HEK293 (cell line): ENCODE results near the gene FAM221B.

Source experiments
- CTCF ChIA-PET: fragments of 350-600 bp; formaldehyde crosslinking; extraction: SDS; loops from one replicate; lab custom pipeline; 2021; ENCODE audit warnings: antibody characterized with exemption; lab: Yijun Ruan, JAX
- POLR2A ChIA-PET: fragments of 300-600 bp; formaldehyde crosslinking; extraction: SDS; loops from one replicate; lab custom pipeline; 2020; ENCODE audit warnings: antibody characterized with exemption, inconsistent platforms; lab: Yijun Ruan, JAX
- H3K27ac ChIP-seq: fragments of 200-500 bp; sonication (Bioruptor generic); 2 replicates; pipeline ENCODE4 v1.5.1; 2014; ENCODE audit warnings: low read depth, low read length, control low read depth, inconsistent platforms; ENCODE audit errors: extremely low read depth
- H3K36me3 ChIP-seq, 2 experiments: fragments of 200-500 bp in 1 of 2; sonication (Bioruptor generic) in 1 of 2; 1 replicate in 1 of 2; 2 replicates in 1 of 2; pipeline ENCODE4 v1.5.1; 2014 to 2017; ENCODE audit warnings: inconsistent platforms in 2 of 2, low read length in 2 of 2; ENCODE audit not compliant: control insufficient read depth in 2 of 2, insufficient read depth in 1 of 2
- H3K4me1 ChIP-seq: fragments of 200-500 bp; sonication (Bioruptor generic); 2 replicates; pipeline ENCODE4 v1.5.1; 2014; ENCODE audit warnings: mild to moderate bottlenecking, low read length, inconsistent platforms; ENCODE audit not compliant: control insufficient read depth, insufficient read depth
- H3K4me3 ChIP-seq: 2 replicates; pipeline ENCODE4 v1.5.1; 2011; ENCODE audit warnings: low read depth, mild to moderate bottlenecking, control low read depth, low read length, moderate library complexity
- H3K9me3 ChIP-seq: fragments of 200-500 bp; sonication (Bioruptor generic); 2 replicates; pipeline ENCODE4 v1.5.1; 2014; ENCODE audit warnings: low read depth, low read length, inconsistent platforms; ENCODE audit not compliant: control insufficient read depth, insufficient read depth
- CTCF ChIP-seq: fragments of 450-650 bp; formaldehyde crosslinking; IDR thresholded peaks from 2 replicates; pipeline ENCODE4 v1.5.1; 2016; ENCODE audit warnings: missing biosample characterization, missing genetic modification characterization
- PRDM1 ChIP-seq: fragments of 450-650 bp; formaldehyde crosslinking; IDR thresholded peaks from 2 replicates; pipeline ENCODE4; 2016; ENCODE audit warnings: missing biosample characterization, missing genetic modification characterization
- ZNF16 ChIP-seq: fragments of 450-650 bp; formaldehyde crosslinking; IDR thresholded peaks from 2 replicates; pipeline ENCODE4 v1.5.1; 2016; ENCODE audit warnings: low read depth, missing biosample characterization, missing genetic modification characterization
- ZNF174 ChIP-seq: fragments of 450-650 bp; formaldehyde crosslinking; IDR thresholded peaks from 2 replicates; pipeline ENCODE4 v1.5.0; 2017; ENCODE audit warnings: missing biosample characterization, mild to moderate bottlenecking, missing genetic modification characterization
- ZNF23 ChIP-seq: fragments of 450-650 bp; formaldehyde crosslinking; IDR thresholded peaks from 2 replicates; pipeline ENCODE4 v1.5.1; 2016; ENCODE audit warnings: missing biosample characterization, missing genetic modification characterization, borderline replicate concordance
- ZNF366 ChIP-seq: fragments of 450-650 bp; formaldehyde crosslinking; conservative IDR thresholded peaks from 2 replicates; pipeline ENCODE4 v1.5.1; 2016; ENCODE audit warnings: missing biosample characterization, missing genetic modification characterization
- ZNF391 ChIP-seq: fragments of 450-650 bp; formaldehyde crosslinking; IDR thresholded peaks from 2 replicates; pipeline ENCODE4 v1.5.1; 2016; ENCODE audit warnings: low read depth, missing biosample characterization, missing genetic modification characterization, borderline replicate concordance
- ZNF473 ChIP-seq: fragments of 450-650 bp; formaldehyde crosslinking; IDR thresholded peaks from 2 replicates; pipeline ENCODE4 v1.5.1; 2017; ENCODE audit warnings: missing biosample characterization, missing genetic modification characterization
- ZNF510 ChIP-seq: fragments of 450-650 bp; formaldehyde crosslinking; IDR thresholded peaks from 2 replicates; pipeline ENCODE4 v1.5.1; 2018; ENCODE audit warnings: mild to moderate bottlenecking, missing genetic modification characterization, missing biosample characterization; ENCODE audit not compliant: insufficient replicate concordance
- ZNF558 ChIP-seq: fragments of 450-650 bp; formaldehyde crosslinking; IDR thresholded peaks from 2 replicates; pipeline ENCODE4 v1.5.1; 2016; ENCODE audit warnings: missing biosample characterization, missing genetic modification characterization
- ZNF626 ChIP-seq: fragments of 450-650 bp; sonication (Bioruptor Pico); formaldehyde crosslinking; IDR thresholded peaks from 2 replicates; pipeline ENCODE4 v1.5.1; 2018; ENCODE audit warnings: missing biosample characterization, missing genetic modification characterization, inconsistent platforms
- ZSCAN30 ChIP-seq: fragments of 450-650 bp; IDR thresholded peaks from 2 replicates; pipeline ENCODE4 v1.5.1; 2018; ENCODE audit warnings: missing biosample characterization, mild to moderate bottlenecking, missing genetic modification characterization, moderate library complexity
- TF ChIP-seq, protein P1 (sequence below): fragments of 450-650 bp; formaldehyde crosslinking; IDR thresholded peaks from 2 replicates; pipeline ENCODE4 v1.5.1; 2016; ENCODE audit warnings: missing biosample characterization, missing genetic modification characterization
- TF ChIP-seq, protein P2 (sequence below): fragments of 450-650 bp; formaldehyde crosslinking; IDR thresholded peaks from 2 replicates; pipeline ENCODE4 v1.5.1; 2016; ENCODE audit warnings: missing biosample characterization, missing genetic modification characterization
- TF ChIP-seq, protein P3 (sequence below): fragments of 450-650 bp; formaldehyde crosslinking; IDR thresholded peaks from 2 replicates; pipeline ENCODE4 v1.5.1; 2017; ENCODE audit warnings: missing biosample characterization, missing genetic modification characterization
- TF ChIP-seq, protein P4 (sequence below): sonication (generic); formaldehyde crosslinking; IDR thresholded peaks from 2 replicates; pipeline ENCODE4 v1.8.1; 2022; ENCODE audit warnings: mild to moderate bottlenecking, moderate library complexity, missing genetic modification reagents

FAM221B gene

DNA sequence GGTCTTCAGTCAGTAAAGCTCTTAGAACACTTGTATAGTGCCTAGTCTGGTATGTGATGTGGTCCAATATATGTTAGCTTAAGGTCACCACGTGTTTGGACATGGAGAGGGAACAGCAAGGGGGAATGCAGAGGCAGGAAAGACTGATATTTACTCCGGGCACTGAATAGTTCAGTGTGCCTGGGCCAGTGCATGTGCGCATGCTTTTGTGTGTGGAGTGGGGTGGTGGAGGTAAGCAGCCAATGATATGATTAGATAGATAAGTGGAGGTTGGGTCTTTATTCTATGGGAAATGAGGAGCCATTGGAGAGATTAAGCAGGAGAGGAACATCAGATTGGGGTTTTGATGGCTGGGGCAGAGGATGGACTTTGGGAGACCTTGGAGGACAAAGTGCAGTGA, 27.7 kb upstream of the FAM221B start:
- Histone ChIP-seq H3K4me1 (no peaks in the 10 kb centered on the region), H3K4me3 (no peak overlapping the region), H3K36me3 (no peaks in the 10 kb centered on the region), H3K27ac (no peak overlapping the region), H3K9me3 (no peaks in the 10 kb centered on the region)
- TF ChIP-seq ZNF558 (no peak), ZNF391 (tag by site-specific recombination) (no peak), PRDM1 (no peak), ZNF366 (tag by site-specific recombination) (no peak), ZSCAN30 (tag by site-specific recombination) (no peak), ZNF473 (tag by site-specific recombination) (no peak), ZNF510 (tag by site-specific recombination) (no peak), ZNF174 (tag by site-specific recombination) (no peak), ZNF16 (no peak), ZNF626 (tag by site-specific recombination) (no peak), CTCF (tag by site-specific recombination) (no peak), ZNF23 (tag by site-specific recombination) (no peak)
- TF ChIP-seq, protein P1, sequence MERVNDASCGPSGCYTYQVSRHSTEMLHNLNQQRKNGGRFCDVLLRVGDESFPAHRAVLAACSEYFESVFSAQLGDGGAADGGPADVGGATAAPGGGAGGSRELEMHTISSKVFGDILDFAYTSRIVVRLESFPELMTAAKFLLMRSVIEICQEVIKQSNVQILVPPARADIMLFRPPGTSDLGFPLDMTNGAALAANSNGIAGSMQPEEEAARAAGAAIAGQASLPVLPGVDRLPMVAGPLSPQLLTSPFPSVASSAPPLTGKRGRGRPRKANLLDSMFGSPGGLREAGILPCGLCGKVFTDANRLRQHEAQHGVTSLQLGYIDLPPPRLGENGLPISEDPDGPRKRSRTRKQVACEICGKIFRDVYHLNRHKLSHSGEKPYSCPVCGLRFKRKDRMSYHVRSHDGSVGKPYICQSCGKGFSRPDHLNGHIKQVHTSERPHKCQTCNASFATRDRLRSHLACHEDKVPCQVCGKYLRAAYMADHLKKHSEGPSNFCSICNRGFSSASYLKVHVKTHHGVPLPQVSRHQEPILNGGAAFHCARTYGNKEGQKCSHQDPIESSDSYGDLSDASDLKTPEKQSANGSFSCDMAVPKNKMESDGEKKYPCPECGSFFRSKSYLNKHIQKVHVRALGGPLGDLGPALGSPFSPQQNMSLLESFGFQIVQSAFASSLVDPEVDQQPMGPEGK: no peak
- TF ChIP-seq, protein P2, sequence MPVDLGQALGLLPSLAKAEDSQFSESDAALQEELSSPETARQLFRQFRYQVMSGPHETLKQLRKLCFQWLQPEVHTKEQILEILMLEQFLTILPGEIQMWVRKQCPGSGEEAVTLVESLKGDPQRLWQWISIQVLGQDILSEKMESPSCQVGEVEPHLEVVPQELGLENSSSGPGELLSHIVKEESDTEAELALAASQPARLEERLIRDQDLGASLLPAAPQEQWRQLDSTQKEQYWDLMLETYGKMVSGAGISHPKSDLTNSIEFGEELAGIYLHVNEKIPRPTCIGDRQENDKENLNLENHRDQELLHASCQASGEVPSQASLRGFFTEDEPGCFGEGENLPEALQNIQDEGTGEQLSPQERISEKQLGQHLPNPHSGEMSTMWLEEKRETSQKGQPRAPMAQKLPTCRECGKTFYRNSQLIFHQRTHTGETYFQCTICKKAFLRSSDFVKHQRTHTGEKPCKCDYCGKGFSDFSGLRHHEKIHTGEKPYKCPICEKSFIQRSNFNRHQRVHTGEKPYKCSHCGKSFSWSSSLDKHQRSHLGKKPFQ: no peak
- TF ChIP-seq, protein P3, sequence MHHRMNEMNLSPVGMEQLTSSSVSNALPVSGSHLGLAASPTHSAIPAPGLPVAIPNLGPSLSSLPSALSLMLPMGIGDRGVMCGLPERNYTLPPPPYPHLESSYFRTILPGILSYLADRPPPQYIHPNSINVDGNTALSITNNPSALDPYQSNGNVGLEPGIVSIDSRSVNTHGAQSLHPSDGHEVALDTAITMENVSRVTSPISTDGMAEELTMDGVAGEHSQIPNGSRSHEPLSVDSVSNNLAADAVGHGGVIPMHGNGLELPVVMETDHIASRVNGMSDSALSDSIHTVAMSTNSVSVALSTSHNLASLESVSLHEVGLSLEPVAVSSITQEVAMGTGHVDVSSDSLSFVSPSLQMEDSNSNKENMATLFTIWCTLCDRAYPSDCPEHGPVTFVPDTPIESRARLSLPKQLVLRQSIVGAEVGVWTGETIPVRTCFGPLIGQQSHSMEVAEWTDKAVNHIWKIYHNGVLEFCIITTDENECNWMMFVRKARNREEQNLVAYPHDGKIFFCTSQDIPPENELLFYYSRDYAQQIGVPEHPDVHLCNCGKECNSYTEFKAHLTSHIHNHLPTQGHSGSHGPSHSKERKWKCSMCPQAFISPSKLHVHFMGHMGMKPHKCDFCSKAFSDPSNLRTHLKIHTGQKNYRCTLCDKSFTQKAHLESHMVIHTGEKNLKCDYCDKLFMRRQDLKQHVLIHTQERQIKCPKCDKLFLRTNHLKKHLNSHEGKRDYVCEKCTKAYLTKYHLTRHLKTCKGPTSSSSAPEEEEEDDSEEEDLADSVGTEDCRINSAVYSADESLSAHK (tag by site-specific recombination): no peak
- TF ChIP-seq, protein P4, sequence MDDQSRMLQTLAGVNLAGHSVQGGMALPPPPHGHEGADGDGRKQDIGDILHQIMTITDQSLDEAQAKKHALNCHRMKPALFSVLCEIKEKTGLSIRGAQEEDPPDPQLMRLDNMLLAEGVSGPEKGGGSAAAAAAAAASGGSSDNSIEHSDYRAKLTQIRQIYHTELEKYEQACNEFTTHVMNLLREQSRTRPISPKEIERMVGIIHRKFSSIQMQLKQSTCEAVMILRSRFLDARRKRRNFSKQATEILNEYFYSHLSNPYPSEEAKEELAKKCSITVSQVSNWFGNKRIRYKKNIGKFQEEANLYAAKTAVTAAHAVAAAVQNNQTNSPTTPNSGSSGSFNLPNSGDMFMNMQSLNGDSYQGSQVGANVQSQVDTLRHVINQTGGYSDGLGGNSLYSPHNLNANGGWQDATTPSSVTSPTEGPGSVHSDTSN: no peak
- ChIA-PET CTCF (interaction anchor here (0.7 to 2.8 kb wide), 5 partner anchors 23 to 100 kb away, joined by 3 to 14 read pairs (median 5); no protein-coding TSS in a partner anchor), POLR2A (no interaction called here)
